GM12801 (cell line): ENCODE data around the gene ATP6V1E1.

Source experiments
- CTCF ChIP-seq: IDR thresholded peaks from one replicate; pipeline ENCODE4 v1.5.1; 2011; ENCODE audit warnings: control low read depth; ENCODE audit not compliant: insufficient read length; ENCODE audit errors: extremely low read depth

The ATP6V1E1 gene

DNA sequence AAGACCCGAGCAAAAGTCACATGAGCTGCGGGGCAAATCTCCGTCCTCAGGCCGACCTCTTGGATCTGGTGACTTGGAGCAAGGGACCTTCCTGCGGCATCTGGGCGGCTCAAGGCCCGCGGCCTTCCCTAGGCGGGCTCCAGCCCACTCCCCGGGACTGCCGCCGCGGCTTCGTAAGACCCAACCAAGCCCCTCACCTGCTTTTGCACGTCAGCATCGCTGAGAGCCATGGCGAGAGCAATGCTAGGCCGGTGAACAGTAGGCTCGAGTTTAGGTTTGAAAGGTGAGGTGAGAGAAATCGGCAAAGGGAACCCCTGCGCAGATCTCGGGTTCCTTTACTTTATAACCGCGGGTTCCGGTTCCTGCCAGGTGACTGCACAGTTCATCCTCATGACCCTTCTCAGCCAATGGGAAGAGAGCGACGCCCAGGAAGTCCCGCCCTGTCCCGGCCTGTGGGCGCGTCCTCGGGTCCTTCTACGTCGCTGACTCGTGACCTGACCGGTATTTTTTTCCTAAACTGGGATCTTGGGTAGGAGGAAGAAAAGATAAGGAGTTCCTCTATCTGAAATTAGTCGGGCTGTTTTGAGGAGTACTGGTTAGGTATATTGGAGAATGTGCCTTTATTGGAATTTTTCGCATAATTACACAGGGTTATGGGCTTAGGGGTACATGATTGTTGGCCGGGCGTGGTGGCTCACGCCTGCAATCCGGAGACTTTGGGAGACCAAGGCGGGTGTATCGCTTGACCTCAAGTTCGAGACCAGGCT is at the start of gene ATP6V1E1:
Gene ATP6V1E1 (minus strand): TSS at position 344 of the 767 bp plus-strand sequence. CDS start 114 bp downstream, at position 230.
- TF ChIP-seq CTCF, result no peak

GRCh38 chr22:17675584-17675983 is 47.0 kb upstream of the ATP6V1E1 start:
- TF ChIP-seq CTCF, result no peak

DNA sequence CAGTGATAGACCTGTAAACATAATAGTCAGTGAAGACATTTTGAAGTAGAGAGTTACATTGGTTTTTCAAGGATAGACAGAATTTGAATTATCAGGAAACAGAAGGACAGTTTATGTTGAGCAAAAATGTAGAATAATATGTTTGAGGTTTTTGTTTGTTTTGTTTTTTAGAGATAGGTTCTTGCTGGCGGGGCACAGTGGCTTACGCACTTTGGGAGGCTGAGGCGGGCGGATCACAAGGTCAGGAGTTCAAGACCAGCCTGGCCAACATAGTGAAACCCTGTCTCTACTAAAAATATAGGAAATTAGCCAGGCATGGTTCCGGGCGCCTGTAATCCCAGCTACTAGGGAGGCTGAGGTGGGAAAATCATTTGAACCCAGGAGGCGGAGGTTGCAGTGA is 45.6 kb upstream of the ATP6V1E1 start:
- TF ChIP-seq CTCF, result no peak

DNA sequence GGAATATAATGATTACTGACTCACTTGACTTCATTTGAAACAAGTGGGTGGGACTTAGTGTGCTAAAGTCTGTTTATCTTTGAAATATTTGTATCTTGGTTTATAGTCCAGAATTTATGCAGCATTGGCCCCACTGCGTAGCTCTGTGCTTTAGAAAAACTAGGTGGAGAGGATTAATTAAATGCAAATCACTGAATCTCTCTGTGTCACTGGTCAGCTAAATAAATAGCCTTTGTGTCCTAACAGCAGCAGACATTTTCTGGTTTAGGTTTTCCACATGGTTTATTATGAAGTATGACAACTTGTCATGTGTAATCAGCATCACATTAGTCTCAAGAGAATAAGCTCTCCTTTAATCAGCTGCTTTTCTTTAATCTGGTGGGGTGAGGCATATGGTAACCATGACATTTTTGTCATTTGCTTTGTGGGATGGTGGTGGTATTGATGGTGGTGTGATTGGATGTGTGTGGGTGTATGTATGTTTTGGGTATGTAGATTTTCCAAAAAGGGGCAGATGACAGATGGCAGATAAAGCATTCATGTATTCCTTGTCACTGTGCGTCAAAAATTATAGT is 44.0 kb upstream of the ATP6V1E1 start:
- no peak for TF ChIP-seq CTCF

DNA sequence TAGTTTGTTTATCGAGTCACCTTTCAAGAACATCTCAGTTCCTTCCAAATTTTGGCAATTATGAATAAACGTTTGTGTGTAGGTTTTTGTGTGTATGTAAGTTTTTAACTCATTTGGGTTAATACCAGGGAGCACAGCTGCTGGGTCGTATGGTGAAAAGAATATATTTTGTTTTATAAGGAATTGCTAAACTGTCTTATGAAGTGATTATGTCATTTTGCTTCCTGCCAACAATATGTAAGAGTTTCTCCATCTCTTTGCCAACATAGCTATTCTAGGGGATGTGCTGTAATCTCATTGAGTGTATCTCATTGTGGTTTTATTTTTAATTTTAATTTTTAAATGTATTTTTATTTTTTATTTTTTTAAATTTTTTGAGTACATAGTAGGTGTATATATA is 37.3 kb upstream of the ATP6V1E1 start:
- TF ChIP-seq CTCF, result no peak

GRCh38 chr22:17665248-17665647 is 36.7 kb upstream of the ATP6V1E1 start:
- no peak for TF ChIP-seq CTCF

- TF ChIP-seq CTCF, result no peak
These were observed 36.0 kb upstream of the ATP6V1E1 start for GRCh38 chr22:17664414-17665055.
